ENCODE results near the gene PFN4. TPM values are rescaled to one million over a fixed set of nuclear protein-coding genes. Genes with fewer than 3 reads are reported as not detected.

The PFN4 gene
- total RNA-seq (2022; extraction: Qiagen RNA extraction): 0.77 to 1.9 TPM (median 1.2 TPM) in 5 replicates

GRCh38 chr2:24123195-24123921 is at the start of gene PFN4, which contains the start of gene FAM228B:
Gene PFN4, minus strand, starts transcription at chr2:24123334. Its CDS starts 799 bp downstream, at chr2:24122535.
Gene FAM228B, plus strand, starts transcription at chr2:24123469. Its CDS starts 893 bp downstream, at chr2:24124362.

DNA sequence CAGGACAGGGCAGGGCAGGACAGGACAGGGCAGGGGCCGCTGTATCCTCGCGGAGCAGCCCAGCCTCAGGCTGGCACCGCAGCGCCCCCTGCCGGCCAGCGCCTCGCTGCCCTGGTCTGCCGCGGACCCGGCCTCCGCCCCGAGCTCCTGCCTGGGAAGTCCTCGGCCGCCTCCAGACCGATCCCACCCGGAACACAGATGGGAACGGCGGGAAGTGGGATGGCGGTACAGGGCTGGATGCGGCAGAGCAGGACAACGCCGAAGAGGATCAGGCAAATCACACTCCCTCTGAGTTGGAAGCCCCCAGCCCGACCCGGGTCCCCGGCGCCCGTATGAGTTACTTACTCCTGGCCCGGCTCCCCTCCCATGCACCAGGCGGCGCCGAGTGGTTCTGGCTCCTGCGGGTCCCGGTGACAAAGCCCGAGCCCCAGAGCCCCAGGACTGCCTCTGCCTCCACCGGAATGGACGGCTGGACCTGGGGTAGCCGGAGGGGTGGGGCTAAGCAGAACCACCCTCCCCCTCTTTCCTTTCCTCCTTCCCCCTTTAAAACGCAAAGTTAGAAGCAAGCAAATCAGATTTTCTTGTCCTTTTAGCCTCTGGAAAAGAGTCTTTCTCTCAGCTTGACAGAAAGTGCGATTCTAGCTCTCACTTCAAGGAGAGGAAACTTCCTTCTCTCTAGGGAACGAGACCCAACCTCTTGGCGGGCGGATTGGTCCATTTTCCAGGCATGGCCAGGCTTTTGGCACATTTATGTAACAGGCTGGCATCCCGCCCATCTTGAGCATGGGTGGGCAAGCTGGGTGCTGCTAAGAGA is 38.5 kb downstream of the PFN4 start, which contains the start of gene TP53I3:
Gene TP53I3, minus strand, starts transcription at position 449 of the 814 bp plus-strand sequence. CDS start 508 bp downstream, outside the sequence.

DNA sequence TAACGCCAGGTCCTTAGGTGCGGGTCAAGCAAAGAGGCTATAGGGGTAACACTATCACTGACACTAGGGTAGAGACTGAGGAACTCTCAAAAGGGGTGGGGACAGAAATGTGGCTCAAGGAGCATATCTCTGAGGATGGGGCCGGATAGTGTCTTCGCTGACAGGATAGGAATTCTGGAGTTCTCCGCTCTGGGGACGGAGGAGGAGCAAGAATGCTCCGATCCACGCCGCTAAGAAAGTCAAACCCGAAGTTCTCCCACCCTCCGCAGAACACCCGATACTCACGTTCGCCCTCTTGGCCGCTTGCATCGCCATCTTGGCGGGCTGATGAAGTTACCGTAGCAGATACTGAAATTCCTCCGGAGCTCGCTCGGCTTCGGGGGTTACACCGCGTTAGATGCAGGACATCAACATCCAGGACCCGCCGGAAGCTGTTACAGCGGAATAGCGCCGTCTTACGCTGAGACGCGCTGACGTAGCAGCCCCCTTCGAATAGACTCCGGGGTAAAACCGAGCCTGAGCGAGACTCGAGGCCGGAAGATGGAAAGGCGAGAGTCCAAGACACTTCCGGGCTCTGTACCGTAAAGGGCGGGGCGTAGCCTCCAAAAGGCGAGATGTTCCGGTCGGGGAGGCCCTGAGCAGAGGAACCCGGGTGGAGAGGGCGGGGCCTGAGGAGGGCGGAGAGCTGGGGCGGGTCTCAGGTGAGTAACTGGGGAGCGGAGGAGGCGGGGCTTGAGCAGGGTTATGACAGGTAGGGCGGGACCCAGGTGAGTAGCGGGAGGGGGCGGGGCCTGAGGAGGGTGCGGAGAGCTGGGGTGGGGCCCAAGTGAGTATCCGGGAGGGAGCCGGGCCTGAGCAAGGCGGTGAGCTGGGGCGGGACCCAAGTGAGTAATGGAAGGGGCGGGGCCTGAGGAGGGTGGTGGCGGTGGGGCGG is 47.0 kb downstream of the PFN4 start, which contains the start of gene SF3B6:
Gene SF3B6, minus strand, starts transcription at position 412 of the 934 bp plus-strand sequence. Its CDS starts 97 bp downstream, at position 315.

Other genes starting within 250 kb of the PFN4 start
- gene ATAD2B, start 196.2 kb downstream of the PFN4 start, total RNA-seq (2022; extraction: Qiagen RNA extraction): 5.2 to 7.8 TPM (median 6.8 TPM) in 5 replicates
- gene UBXN2A, start 182.9 kb downstream of the PFN4 start, total RNA-seq (2022; extraction: Qiagen RNA extraction): 18.2 to 23.2 TPM (median 19.8 TPM) in 5 replicates
- gene MFSD2B, start 113.2 kb downstream of the PFN4 start, total RNA-seq (2022; extraction: Qiagen RNA extraction): 0.11 to 0.44 TPM (median 0.22 TPM) in 5 replicates
- gene WDCP, start 75.9 kb downstream of the PFN4 start, total RNA-seq (2022; extraction: Qiagen RNA extraction): 11.8 to 14.8 TPM (median 12.3 TPM) in 5 replicates
- 8.7 to 11.7 TPM (median 9.8 TPM) in 5 replicates for gene FKBP1B, start 73.6 kb downstream of the PFN4 start, total RNA-seq (2022; extraction: Qiagen RNA extraction)
- gene SF3B6, start 47.0 kb downstream of the PFN4 start, total RNA-seq (2022; extraction: Qiagen RNA extraction): 157 to 224 TPM (median 168 TPM) in 5 replicates
- gene TP53I3, start 38.5 kb downstream of the PFN4 start, total RNA-seq (2022; extraction: Qiagen RNA extraction): 173 to 230 TPM (median 191 TPM) in 5 replicates
- gene FAM228B, start 135 bp upstream of the PFN4 start, total RNA-seq (2022; extraction: Qiagen RNA extraction): 1.3 to 3.1 TPM (median 2.1 TPM) in 5 replicates
- gene FAM228A, start 51.7 kb upstream of the PFN4 start, total RNA-seq (2022; extraction: Qiagen RNA extraction): not detected in 5 replicates
- gene ITSN2, start 237.2 kb upstream of the PFN4 start, total RNA-seq (2022; extraction: Qiagen RNA extraction): 16.2 to 23.6 TPM (median 21.8 TPM) in 5 replicates

Measured in A549 treated with CORT108297 at 1 μM for 4 hours (cell line).